GM18870 (cell line): ENCODE data around the gene RASA3.

Source experiments
- ATAC-seq: cut with Tn5 transposase; IDR thresholded peaks from one replicate; pipeline ENCODE4 v1.9.1; 2021; ENCODE audit warnings: moderate library complexity; ENCODE audit not compliant: unreplicated experiment

The RASA3 gene

DNA sequence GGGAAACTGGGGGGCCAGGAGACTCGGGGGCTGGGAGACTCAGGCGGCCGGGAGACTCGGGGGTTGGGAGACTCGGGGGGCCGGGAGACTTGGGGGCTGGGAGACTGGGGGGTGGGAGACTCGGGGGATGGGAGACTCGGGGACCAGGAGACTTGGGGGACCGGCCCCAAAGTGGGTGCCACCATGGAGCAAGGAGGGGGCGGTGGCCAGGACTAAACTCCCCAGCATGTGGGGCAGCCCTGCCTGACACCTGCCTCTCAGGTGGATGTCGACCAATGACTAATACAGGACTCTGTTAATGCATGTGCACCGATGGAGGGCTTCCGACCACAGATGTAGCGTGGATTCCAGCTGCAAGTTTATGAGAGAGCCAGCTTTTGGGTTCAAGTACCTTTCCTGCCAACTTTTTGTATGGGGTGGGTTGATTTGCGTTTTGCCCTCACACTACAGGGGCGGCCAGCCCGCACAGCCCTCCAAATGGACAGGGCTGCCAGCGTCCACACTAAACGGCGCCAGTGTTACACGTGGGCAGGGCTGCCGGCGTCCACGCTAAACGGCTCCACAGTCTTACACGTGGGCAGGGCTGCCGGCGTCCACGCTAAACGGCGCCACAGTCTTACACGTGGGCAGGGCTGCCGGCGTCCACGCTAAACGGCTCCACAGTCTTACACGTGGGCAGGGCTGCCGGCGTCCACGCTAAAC, 62.2 kb downstream of the RASA3 start:
- no peak for ATAC-seq

DNA sequence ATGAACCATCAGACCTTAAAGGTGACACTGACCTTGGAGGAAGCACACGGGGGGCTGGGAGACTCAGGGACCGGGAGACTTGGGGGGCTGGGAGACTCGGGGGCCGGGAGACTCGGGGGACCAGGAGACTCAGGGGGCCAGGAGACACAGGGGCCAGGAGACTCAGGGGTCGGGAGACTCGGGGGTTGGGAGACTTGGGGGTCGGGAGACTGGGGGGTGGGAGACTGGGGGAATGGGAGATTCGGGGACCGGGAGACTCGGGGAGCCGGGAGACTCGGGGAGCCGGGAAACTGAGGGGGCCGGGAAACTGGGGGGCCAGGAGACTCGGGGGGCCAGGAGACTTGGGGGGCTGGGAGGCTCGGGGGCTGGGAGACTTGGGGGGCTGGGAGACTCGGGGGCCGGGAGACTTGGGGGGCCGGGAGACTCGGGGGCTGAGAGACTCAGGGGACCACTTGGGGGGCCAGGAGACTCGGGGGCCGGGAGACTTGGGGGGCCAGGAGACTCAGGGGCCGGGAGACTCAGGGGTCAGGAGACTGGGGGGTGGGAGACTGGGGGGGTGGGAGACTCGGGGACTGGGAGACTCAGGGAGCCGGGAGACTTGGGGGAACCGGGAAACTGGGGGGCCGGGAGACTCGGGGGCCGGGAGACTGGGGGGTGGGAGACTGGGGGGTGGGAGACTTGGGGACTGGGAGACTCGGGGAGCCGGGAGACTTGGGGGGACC, 62.9 kb downstream of the RASA3 start:
- ATAC-seq = no peak

DNA sequence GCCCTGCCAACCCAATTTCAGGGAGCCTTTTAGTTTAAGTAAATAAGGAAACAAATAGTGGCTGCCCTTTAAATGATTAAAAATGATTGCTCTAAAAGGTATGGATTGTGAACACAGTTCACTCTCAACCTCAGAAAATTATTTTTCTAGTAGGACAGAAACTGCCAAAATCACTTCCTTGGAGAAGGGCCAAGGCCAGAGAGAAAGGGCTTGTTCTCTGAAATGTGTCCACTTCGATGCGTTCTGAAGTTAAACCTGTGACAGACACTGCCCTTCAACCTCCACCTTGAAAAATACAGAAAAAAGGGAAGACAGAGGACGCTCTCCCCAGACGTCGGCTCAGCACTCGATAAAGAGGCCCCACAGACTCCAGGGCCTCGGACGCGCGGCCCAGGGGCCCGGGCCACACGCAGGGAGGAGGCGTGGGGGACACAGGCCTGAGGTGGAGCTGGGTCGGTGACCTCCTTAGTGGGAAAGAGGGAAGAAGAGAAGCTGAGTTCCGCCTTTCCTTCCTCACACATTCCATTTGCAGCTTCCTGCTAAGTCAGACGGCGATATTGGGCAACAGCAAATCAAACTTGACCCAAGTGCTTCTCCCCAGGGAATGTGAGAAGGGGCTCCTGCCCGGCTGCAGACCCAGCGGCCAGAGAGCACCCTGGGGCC, 63.6 kb downstream of the RASA3 start:
- ATAC-seq = no peak

DNA sequence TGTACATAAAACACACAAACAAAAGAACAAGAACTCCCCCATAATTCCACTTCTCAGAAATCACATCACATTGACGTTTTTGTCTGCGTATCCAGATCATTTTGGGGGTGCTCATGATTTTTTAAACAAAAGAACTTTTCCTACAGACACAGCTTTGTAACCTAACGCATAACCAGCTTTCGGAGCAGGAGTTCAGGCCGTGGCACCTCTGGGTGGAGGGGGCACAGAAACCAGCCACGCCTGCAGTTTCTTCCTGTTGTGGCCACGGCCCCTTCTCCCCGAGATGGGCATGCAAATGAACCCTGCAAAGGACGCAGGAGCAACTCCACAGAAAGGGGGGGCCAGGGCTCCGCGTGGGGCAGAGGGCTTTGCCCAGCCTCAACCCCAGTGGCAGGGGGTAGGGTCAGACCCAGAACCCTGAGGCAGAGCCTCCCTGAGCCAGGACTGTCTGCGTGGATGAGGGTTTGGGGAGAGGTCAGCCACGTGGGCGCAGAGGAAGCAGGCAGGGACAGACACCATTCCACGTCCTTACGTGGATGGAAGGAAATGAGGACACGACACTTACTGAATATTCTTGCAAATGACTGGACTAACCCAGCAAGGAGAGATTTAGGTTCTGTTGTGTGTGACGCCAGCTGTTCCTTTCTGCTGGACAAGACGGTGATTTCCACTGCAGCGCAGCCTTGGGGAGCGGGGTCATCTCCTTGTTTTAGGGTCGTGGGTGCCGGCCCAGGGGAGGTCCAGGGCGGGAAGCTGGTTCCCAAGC, 64.4 kb downstream of the RASA3 start:
- ATAC-seq = peak; percentile 3

DNA sequence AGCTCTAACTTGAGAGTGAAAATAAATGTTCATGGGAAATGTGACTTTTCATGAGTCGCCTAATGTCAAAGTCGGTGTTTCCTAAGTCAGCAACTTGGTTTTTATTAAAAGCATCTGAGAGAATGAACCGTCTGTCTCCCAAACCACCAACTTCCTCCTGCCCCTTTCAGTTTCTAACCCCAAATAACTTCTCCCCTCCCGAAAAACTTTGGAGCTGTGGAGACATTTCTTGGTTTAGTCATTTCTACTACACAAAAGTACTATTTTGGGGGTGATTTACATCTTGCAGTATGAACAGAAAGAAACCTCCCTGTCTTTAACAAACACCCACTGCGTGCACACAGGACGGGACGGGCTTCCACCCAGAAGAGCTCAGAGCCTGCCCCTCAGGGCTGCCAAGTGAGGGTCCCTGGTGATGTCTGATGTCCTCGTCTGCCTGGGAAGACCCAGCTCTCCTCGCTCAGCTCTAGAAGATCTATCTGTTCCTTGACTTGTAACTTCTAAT, 65.0 kb downstream of the RASA3 start:
- peak; percentile 71 for ATAC-seq

DNA sequence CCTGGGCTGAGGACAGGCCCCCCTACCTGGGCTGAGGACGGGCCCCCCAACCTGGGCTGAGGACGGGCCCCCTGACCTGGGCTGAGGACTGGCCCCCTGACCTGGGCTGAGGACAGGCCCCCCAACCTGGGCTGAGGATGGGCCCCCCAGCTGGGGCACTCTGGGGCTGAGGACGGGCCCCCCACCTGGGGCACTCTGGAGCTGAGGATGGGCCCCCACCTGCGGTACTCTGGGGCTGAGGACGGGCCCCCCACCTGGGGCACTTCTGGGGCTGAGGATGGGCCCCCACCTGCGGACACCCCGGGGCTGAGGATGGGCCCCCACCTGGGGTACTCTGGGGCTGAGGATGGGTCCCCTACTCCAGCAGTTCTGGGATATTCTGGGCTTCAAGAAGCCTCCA, 65.5 kb downstream of the RASA3 start:
- no peak for ATAC-seq

DNA sequence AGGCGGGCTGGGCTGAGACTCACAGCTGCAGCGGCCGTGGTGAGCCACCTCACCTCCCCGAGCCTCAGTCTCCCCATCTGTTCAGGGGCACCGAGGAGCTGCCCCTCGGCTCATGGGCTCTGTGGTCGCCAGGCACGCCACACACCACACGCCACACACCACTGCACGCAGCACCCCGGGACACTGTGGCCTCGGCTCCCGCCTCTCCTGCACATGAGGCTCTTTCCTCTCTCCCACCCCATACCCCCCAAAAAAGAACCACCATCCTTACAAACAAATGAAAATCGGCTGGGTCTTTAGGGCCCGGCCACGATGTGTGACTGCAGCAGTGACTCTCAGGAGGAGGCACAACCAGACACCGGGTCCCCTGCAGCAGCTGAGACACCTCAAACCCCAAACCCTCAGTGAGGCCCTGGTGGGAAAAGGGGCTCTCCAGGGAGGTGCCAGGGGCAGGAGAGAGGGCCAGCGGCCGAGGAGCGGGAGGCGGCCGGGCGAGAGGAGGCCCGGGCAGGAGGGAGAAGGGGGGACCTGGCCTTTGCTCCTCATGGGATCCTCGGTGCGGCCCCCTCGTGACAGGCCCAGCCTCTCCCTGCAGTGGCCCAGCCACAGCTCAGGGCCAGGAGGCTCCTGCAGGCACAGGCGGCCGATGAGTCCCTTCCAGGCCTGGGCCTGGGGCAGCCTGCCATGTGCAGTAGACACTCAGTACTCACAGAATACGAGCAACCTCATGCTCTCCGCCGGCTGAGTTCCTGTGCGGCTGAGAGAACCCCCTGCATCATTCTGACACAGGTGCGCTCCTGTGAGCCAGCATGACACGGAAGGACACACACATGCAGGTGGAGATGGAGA, 66.3 kb downstream of the RASA3 start:
- ATAC-seq = no peak

DNA sequence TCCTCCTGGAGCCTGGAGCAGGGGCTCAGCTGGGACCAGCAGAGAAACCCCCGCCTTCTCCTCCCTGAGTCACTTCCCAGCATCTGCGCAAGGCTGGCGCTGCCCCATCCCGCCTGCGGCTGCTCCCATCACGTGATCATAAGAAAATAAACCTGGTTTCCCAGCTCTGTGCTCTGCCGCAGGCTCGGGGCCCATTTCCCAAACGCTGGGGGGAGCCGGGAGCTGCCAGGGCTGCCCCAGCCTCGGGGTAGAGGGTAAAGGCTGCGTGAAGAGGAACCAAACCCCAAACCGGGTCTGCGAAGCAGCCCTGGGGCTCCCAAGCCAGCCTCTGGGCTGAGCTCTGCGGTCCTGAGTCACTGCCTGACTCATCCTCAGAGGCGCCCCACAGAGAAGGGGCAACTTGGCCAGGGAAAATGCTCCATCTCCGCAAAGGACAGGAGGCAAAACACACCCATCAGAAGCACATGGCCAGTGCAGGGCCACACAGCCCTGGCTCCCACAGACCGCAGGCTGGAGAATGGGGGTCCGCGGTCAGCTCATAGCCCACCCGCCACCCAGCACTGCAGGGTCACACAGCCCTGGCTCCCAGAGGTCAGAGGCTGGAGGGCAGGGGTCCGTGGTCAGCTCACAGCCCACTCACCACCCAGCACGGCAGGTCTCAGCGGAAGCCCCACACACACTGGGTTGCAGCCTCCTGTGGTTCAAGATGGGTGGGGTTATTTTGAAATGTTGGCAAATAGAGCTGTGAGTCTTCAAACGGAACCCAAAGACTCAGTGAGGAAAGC, 67.1 kb downstream of the RASA3 start:
- no peak for ATAC-seq

DNA sequence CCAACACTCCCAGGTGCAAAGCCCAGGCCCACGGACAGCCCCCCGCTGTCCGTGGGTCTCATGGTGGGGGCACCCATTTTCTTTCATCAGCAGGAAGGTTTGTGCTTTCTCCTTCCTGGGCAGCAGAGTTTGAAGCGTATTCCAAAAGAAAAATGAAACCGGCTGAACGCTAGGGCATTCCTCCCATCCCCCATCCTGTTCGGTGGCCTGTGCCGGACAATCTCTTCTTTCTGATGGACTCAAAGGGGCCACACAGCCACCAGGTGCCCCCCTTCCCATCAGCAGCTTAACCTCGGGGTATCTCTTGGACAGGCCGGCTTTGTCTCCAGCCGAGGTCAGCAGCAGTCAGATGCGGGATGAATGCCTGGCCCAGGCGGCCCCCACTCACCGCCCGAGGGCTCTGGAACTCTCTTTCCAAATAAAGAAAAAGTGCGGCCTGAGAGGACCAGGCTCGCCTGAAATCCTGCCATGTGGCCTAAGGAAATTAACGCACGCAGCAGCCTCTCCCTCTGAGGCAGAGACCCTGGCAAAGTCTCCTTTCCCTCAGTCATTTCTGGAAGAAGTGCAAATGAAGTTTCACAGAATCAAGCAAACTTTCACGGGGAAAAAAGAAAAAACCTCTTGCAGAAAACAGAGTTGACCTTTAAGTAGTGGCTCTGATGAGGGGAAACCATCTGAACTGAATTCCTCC, 67.8 kb downstream of the RASA3 start:
- ATAC-seq = no peak

DNA sequence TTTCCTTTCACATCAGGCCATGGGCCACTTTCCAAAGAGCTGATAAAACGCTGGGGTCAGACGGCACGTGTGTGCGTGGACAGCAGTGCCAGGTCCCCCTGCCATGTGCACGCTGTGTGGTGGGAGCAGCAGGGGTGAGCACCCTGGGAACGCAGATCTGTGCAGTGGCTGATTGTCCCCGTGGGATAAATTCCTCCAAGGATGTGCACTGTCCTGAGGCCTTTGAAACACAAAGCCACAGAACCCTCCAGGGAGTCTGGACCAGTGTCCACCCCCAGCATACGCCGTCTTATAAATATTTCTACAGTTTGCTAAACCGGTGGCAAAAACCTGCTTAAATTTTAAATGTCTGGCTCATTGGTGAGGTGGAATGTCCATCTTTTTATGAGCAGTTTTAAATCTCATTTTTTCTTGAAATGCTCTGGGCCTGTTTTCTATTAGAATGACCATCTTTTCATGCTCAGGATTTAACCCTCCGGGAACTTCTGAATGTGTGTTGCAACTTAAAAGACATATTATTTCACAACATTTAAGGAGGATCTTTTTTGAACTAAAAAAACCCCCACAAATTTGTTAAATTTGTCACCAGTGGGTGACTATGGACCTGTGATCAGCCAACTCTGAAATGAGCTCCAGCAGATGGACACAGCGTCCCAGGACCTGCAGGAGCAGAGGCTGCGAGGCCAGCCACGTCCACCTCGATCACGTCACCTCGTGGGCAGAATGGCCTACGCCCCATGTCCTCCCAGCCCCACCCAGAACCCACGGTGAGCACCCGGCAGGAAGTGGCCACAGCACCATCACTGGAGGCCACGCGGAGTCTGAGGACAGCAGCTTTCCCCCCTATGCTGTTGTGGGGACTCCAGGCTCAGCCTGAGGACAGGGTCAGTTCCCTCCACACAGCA, 68.6 kb downstream of the RASA3 start:
- no peak for ATAC-seq

DNA sequence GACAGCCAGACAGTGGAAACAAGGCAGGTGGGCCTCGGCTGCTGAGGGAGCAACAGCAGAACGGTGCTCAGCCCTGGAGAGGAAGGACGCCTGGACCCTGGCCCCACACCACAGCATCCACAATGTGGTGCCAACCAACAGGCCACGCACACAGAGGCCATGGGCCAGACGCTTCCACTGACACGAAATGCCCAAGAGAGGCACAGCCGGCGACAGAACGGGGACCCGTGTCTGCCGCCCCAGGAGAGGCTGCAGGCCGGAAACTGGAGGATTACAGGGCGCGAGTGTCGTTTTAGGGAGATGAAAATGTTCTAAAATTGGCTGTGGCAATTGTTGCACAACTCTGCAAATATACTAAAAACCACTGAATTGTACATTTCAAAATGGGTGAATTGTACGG, 69.7 kb downstream of the RASA3 start:
- no peak for ATAC-seq

DNA sequence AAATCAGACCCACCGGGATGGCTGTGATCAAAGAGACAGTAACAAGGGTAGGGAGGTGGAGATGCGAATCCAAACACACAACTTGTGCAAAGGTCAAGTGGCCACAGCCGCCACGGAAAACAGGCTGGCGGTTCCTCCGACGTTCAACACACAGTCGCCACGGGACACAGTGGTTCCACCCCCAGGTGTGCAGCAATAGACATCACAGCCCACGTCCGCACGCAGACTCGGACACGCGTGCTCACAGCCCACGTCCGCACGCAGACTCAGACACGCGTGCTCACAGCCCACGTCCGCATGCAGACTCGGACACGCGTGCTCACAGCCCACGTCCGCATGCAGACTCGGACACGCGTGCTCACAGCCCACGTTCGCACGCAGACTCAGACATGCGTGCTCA, 70.1 kb downstream of the RASA3 start:
- ATAC-seq = no peak

DNA sequence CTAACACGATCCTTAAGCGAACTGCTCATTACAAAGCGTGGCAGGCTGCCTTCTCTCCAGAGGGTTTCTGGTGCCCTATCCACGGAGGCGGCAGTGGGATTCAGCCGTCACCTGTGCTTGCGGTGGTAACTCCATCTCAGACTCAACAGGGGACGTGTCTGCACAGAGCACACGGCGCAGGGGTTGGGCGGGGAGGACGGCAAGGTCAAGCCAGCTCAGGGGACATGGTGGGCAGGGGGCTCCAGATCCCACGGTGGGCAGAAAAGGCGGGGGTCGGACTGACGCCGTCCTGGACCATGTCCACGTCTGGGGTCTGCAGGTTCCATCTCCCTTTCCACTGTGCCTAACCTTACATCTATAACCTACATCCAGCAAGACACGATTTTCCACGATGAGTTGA, 70.7 kb downstream of the RASA3 start:
- no peak for ATAC-seq

DNA sequence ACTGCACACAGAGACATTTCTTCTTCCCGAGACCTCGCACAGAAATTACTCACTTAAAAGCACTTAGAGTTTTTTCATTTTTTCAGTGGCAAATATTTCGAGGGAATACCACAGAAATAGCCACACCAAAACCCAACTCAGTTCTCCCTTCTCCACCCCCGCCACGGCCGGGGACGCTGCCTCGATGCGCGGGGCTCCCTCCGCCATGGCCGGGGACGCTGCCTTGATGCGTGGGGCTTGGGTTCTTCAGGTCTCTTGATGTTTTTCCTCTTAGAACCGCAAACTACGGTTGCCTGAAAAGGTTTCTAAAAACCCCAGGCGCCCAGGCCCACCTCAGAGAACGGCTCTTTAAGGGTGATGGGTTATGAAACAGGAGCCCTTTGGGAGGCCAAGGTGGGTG, 71.4 kb downstream of the RASA3 start:
- ATAC-seq = no peak

DNA sequence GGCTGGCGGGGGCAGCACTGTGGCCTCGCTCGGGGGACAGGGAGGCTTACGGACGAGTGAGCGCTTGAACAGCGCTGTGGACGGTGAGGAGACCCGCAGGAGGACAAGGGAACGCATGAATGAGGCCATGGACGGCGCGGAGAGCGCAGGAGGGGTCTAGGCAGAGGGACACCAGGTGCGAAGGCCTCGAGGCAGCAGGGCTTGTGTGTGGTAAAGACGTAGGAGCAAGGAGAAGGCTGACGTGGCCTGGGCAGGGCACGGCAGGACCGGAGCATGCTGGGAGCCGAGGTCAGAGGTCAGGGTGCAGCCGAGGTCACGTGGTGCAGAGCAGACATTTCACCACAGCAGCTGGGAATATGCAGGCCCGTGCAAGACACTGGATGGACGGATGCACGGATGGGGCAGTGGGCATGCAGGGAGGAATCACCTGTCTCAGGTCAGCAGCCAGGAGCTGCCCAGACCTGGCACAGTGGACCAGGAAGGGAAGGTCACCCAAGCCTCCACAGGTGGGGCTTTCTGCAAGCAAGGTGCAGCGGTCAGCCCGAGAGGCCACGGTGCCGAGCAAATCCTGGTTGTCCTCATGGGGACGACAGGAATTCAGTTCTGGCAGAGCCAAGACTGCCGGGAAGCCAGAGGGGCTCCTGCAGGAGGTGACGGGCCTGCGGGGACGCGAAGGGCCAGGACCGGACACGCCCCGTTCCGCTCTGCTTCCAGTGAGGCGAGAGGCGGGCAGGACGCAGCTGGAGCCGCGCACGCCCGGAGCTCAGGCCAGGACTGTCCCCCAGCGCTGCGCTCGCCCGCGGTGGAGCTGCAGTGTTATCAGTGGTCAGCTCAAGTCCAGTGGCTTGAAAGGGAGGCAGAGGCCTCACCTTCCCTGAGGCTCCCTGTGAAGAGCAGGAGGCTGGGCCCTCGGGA, 72.2 kb downstream of the RASA3 start:
- ATAC-seq = no peak

DNA sequence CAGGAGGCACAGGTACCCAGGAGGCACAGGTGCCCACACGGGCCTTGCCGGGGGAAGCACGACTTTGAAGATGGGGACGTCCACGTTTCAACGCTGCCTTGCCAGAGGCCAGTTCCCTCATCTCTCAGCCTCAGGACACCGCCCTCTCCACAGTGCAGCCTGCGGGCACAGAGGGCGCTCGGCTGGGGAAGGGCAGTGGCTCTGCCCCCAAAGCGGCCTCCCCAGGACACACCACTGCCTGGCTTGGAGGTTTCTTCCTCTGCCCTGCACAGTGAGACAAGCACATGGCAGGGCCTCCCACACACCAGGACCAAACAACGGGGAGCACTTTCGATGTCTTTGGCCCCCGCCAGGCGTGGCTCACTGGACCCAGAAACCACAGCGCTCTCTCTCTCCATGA, 73.0 kb downstream of the RASA3 start:
- no peak for ATAC-seq
